ENCODE results near the gene MFAP2. TPM values are rescaled to one million over a fixed set of nuclear protein-coding genes. Genes with fewer than 3 reads are reported as not detected.

Gene MFAP2
- total RNA-seq, 1 experiment from 2014 or later = 0.58 TPM

DNA sequence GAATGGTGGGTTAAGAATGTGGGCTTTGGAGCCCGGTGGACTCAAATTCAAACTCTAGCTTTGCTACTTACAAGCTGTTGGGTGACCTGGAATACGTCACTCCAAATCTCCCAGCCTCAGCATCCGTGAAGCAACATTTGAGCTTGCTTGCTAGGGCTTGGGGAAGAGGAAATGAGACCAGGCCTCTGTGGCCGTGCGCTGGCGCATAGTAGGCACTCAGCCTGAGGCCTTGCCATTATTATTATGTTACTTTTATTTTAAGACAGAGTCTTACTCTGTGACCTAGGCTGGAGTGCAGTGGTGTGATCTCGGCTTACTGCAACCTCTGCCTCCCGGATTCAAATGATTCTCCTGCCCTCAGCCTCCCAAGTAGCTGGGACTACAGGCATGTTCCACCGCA is 12.3 kb upstream of the MFAP2 start:
- no peaks in the 10 kb centered on the region for H3K9me3 Mint-ChIP-seq (ENCODE audit: unreplicated experiment)
- POLR2A ChIA-PET = interaction anchor here (0.7 to 0.9 kb wide), 2 partner anchors 11 to 40 kb away, joined by 3 read pairs; no protein-coding TSS in a partner anchor
- peaks cover 9% of the 10 kb centered on the region for H3K36me3 Mint-ChIP-seq (ENCODE audit: insufficient read depth, unreplicated experiment)
- H3K4me3 Mint-ChIP-seq (ENCODE audit: unreplicated experiment) = no peak overlapping the region
- intact Hi-C loops (cut with micrococcal nuclease) = no loop called here
- DNase-seq (ENCODE audit: unreplicated experiment) = no peak
- H3K4me1 Mint-ChIP-seq (ENCODE audit: insufficient read depth, unreplicated experiment) = no peaks in the 10 kb centered on the region
- no TSS peak for BruUV-seq (replicated peaks)
- TF ChIP-seq, protein P1, sequence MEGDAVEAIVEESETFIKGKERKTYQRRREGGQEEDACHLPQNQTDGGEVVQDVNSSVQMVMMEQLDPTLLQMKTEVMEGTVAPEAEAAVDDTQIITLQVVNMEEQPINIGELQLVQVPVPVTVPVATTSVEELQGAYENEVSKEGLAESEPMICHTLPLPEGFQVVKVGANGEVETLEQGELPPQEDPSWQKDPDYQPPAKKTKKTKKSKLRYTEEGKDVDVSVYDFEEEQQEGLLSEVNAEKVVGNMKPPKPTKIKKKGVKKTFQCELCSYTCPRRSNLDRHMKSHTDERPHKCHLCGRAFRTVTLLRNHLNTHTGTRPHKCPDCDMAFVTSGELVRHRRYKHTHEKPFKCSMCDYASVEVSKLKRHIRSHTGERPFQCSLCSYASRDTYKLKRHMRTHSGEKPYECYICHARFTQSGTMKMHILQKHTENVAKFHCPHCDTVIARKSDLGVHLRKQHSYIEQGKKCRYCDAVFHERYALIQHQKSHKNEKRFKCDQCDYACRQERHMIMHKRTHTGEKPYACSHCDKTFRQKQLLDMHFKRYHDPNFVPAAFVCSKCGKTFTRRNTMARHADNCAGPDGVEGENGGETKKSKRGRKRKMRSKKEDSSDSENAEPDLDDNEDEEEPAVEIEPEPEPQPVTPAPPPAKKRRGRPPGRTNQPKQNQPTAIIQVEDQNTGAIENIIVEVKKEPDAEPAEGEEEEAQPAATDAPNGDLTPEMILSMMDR (IDR thresholded peaks at IDR 0.05; ENCODE audit: unreplicated experiment) = no peak
- CTCF ChIA-PET = no interaction called here
- no peak overlapping the region for H3K27ac Mint-ChIP-seq (ENCODE audit: low read depth, unreplicated experiment)
- H3K27me3 Mint-ChIP-seq (ENCODE audit: insufficient read depth, unreplicated experiment) = no peaks in the 10 kb centered on the region

DNA sequence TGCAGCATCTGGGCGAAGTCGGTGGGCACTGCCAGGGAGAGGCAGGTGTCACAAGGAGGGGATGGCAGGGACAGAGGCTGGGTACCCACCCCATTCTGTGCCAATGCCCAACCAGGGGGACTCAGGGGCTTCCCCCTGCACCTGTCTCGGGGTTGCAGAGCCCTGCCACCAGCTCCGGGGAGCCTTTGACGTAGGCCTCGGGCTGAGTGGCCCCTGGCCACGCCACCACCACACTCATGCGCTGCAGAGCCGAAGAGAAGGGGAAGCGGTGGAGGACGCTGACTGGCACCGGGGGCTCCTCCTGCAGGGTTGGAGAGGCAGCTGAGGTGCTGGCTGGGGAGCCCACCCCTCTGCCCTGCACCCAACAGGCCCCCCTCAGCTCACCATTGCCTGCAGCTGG is 11.7 kb upstream of the MFAP2 start:
- Mint-ChIP-seq H3K9me3 (ENCODE audit: unreplicated experiment) (no peaks in the 10 kb centered on the region), H3K27me3 (ENCODE audit: insufficient read depth, unreplicated experiment) (no peaks in the 10 kb centered on the region), H3K4me3 (ENCODE audit: unreplicated experiment) (no peak overlapping the region), H3K4me1 (ENCODE audit: insufficient read depth, unreplicated experiment) (no peaks in the 10 kb centered on the region), H3K27ac (ENCODE audit: low read depth, unreplicated experiment) (no peak overlapping the region), H3K36me3 (ENCODE audit: insufficient read depth, unreplicated experiment) (peaks cover 5% of the 10 kb centered on the region)
- no peak for DNase-seq (ENCODE audit: unreplicated experiment)
- ChIA-PET POLR2A (no interaction called here), CTCF (interaction anchor here (0.9 kb wide), 1 partner anchor 27 kb away, joined by 3 read pairs; no protein-coding TSS in a partner anchor)
- intact Hi-C loops (cut with micrococcal nuclease) = no loop called here
- TF ChIP-seq, protein P1 (IDR thresholded peaks at IDR 0.05; ENCODE audit: unreplicated experiment) = no peak
- BruUV-seq (replicated peaks) = no TSS peak

DNA sequence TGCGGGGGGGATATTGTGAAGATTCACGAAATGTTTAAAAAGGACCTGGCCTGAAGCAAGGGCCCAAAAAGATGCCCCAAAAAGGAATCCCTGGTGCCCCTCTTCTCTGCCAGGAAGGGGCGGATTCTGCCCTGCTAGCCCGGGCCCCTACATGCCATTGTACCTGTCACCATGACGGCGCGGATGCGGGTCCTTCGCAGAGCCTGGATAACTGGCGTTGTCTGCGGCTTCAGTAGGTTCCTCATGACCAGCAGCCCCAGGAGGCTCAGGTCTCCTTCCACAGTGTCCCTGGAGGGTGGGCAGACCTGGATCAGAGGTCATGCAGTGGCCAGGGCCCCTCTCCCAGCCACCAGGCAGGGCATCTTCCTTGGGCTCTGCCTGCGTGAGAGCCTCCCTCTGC is 11.2 kb upstream of the MFAP2 start:
- DNase-seq (ENCODE audit: unreplicated experiment) = no peak
- Mint-ChIP-seq H3K27ac (ENCODE audit: low read depth, unreplicated experiment) (no peak overlapping the region), H3K36me3 (ENCODE audit: insufficient read depth, unreplicated experiment) (peaks cover 4% of the 10 kb centered on the region), H3K4me3 (ENCODE audit: unreplicated experiment) (no peak overlapping the region), H3K9me3 (ENCODE audit: unreplicated experiment) (no peaks in the 10 kb centered on the region), H3K4me1 (ENCODE audit: insufficient read depth, unreplicated experiment) (no peaks in the 10 kb centered on the region), H3K27me3 (ENCODE audit: insufficient read depth, unreplicated experiment) (no peaks in the 10 kb centered on the region)
- TF ChIP-seq, protein P1 (IDR thresholded peaks at IDR 0.05; ENCODE audit: unreplicated experiment) = no peak
- intact Hi-C loops (cut with micrococcal nuclease) = no loop called here
- no TSS peak for BruUV-seq (replicated peaks)
- ChIA-PET POLR2A (no interaction called here), CTCF (interaction anchor here (0.9 kb wide), 1 partner anchor 26 kb away, joined by 3 read pairs; no protein-coding TSS in a partner anchor)

DNA sequence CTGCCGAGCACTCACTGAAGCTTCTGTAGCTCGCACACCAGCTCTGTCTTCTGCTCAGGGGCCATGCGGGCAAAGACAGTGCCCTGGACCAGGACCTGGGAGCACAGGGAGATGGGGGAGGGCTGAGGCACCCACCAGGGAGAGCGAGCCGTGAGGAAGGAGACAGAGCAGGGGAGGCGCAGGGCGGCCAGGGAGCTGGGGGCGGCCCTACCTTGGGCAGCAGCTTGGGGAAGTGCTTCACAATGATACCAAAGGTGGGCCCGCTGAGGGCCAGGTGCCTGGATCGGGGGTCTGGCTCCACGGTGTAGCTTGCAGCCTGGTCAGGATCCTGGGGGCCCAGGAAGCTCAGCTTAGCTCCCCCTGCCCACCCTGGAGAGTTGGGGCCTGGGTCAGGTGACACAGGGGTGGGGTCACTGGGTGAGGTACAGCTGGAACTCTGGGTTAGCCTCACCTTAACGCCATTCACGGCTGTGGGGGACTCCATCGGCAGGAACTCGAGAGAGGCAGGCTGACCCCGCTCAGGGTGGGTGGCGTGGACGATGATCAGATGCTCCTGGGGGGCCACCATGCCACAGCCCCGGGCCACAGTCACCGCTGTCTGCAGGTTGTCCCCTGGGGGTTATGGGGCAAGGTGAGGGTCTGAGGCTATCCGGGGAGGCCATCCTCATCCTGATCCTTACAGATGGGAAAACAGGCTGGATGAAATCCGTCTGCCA is 9.4 kb upstream of the MFAP2 start:
- Mint-ChIP-seq H3K4me3 (ENCODE audit: unreplicated experiment) (no peak overlapping the region), H3K27ac (ENCODE audit: low read depth, unreplicated experiment) (no peak overlapping the region), H3K4me1 (ENCODE audit: insufficient read depth, unreplicated experiment) (peaks cover under 1% of the 10 kb centered on the region), H3K36me3 (ENCODE audit: insufficient read depth, unreplicated experiment) (peaks cover 8% of the 10 kb centered on the region), H3K9me3 (ENCODE audit: unreplicated experiment) (no peaks in the 10 kb centered on the region), H3K27me3 (ENCODE audit: insufficient read depth, unreplicated experiment) (no peaks in the 10 kb centered on the region)
- POLR2A ChIA-PET = interaction anchor here (0.6 to 1.1 kb wide), 2 partner anchors 12 to 390 kb away, joined by 3 to 5 read pairs; no protein-coding TSS in a partner anchor
- no peak for DNase-seq (ENCODE audit: unreplicated experiment)
- CTCF ChIA-PET = no interaction called here
- intact Hi-C loops (cut with micrococcal nuclease) = no loop called here
- TF ChIP-seq, protein P1 (IDR thresholded peaks at IDR 0.05; ENCODE audit: unreplicated experiment) = no peak
- BruUV-seq (replicated peaks) = no TSS peak

Data from MCF 10A (cell line).